Measurements from ENCODE around the gene CADM1.

The CADM1 gene

DNA sequence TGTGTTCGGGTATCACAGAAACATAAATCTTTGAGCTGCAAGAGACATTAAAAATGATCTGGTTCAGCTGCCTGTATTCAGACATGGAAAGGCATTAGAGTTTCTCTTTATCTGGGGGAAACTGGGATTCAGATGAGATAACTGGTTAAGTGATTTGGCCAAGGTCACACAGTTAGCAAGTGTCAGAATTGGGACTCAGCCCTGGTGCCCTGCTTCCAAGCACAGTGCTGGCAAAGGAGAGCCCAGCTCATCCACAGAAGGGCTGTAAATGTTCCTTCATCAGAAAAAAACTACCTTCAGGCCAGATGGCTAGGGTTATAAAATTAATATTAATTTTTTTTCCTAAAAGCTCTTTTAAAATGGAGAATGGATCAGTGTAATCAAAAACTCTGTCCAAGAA is 20.4 kb upstream of the CADM1 start:
- Mint-ChIP-seq H3K36me3 (no peaks in the 10 kb centered on the region), H3K9me3 (no peaks in the 10 kb centered on the region), H3K27ac (no peak overlapping the region), H3K4me1 (no peaks in the 10 kb centered on the region), H3K4me3 (no peak overlapping the region)
- ATAC-seq: no peak
- DNase-seq (ENCODE audit: low spot score in 2 of 2): no peak

DNA sequence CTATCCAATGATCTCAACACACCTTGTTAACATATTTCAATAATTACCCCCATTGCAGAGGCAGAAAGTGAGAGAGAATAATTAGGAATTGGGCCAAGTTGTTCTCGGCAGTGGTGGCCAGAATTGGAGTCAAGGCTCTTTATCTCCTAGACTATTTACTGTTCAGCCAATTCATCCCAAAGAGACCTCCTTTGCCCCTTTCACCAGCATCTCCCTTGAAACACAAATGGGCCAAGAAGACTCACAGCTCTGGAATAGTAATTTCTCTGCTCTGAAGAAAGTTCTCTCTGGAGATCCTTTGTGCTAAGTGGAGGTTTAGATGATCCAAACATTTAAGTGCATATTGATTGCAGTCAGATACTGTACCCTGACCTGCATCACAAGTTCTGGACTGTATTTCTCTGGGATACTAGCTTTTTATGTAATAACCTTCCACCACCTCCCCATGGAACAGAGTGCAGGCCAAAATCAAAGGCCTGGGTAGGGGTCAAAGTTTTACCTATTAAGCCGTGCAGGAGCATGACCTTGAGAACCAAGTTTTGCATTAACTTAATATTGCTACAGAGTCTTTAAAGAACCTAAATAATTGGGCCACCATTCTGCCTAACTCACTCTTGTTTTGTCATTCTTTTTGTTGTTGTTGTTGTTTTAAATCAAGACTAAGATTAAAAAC is 19.6 kb upstream of the CADM1 start:
- no peak for DNase-seq (ENCODE audit: low spot score in 2 of 2)
- Mint-ChIP-seq H3K27ac (no peak overlapping the region), H3K36me3 (no peaks in the 10 kb centered on the region), H3K4me3 (no peak overlapping the region), H3K4me1 (no peaks in the 10 kb centered on the region), H3K9me3 (no peaks in the 10 kb centered on the region)
- ATAC-seq: no peak

DNA sequence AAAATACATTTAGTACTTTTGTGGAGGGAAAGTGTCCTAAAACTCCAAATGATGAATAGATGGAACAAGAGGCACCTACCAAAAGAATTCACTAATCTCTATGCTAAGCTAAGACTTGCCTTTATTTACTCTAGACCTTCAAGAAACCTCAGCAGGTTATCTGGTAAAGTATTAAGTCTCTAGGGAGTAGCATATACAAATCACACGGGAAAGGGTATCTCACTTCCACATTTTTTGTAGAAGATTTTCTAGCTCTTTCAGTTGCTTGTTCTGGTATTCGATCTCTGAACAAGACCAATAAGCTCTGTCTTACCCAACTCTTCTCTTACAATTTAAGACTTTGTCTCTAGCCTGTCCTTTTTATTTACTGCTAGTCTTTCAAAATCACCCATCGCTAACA is 18.1 kb upstream of the CADM1 start:
- DNase-seq (ENCODE audit: low spot score in 2 of 2) (no peak), ATAC-seq (no peak)
- H3K4me3 Mint-ChIP-seq: no peak overlapping the region
- H3K36me3 Mint-ChIP-seq: no peaks in the 10 kb centered on the region
- H3K9me3 Mint-ChIP-seq: no peaks in the 10 kb centered on the region
- no peaks in the 10 kb centered on the region for H3K4me1 Mint-ChIP-seq
- H3K27ac Mint-ChIP-seq: no peak overlapping the region

DNA sequence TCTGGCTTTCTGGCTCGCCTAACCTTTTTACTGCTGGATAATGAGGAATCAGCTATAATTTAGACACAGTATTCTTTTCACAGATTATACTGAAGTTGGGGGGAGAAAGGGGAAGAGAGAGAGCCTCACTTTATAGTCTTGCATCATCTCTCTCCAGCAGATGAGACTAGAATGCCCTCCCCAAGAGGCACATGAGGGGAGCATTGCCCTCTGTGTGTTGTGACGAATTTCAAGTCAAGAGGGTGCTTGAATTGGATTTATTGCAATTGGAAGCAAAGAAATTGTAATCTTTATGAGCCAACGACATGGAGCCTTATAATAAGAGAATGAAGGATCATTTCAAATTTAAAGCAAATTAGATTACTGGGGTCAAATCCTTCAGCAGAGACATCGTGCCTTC is 17.6 kb upstream of the CADM1 start:
- DNase-seq (ENCODE audit: low spot score in 2 of 2): no peak
- H3K27ac Mint-ChIP-seq: no peak overlapping the region

DNA sequence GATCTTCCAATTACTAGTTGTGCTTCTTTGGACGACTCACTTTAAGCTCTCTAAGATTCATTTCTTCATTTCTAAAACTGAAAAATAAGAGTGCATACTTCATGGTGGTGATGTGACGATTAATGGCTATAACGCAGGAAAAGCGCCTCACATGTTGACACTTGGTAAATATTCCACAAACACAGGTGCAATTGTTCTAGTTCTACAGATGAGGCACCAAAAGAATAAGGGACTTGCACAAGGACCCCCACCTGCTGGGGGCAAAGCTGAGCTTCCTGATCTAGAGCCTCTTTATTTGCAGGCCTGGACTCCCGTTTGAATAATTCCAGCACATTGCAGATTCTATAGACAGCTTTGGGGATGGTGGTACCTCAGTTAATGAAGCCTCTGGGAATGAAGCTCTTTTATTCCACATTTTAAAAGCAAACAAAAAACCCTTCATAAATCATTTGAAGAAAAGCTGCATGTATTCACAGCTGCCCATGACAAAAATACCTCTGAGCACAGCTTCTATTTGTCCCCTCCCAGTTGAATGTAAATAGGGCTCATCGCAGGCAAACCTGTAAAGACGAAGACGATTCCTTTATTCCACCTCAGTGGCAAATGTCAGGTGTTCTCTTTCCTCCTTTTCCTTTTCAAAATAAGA is 14.9 kb upstream of the CADM1 start:
- H3K36me3 Mint-ChIP-seq: no peaks in the 10 kb centered on the region
- H3K4me1 Mint-ChIP-seq: no peaks in the 10 kb centered on the region
- ATAC-seq (no peak), DNase-seq (ENCODE audit: low spot score in 2 of 2) (no peak)
- H3K9me3 Mint-ChIP-seq: no peaks in the 10 kb centered on the region
- H3K4me3 Mint-ChIP-seq: no peak overlapping the region
- H3K27ac Mint-ChIP-seq: no peak overlapping the region

More for the DNA sequence above, 17.6 kb upstream of the CADM1 start:
- ATAC-seq: no peak
- Mint-ChIP-seq H3K36me3 (no peaks in the 10 kb centered on the region), H3K4me1 (no peaks in the 10 kb centered on the region), H3K4me3 (no peak overlapping the region), H3K9me3 (no peaks in the 10 kb centered on the region)

DNA sequence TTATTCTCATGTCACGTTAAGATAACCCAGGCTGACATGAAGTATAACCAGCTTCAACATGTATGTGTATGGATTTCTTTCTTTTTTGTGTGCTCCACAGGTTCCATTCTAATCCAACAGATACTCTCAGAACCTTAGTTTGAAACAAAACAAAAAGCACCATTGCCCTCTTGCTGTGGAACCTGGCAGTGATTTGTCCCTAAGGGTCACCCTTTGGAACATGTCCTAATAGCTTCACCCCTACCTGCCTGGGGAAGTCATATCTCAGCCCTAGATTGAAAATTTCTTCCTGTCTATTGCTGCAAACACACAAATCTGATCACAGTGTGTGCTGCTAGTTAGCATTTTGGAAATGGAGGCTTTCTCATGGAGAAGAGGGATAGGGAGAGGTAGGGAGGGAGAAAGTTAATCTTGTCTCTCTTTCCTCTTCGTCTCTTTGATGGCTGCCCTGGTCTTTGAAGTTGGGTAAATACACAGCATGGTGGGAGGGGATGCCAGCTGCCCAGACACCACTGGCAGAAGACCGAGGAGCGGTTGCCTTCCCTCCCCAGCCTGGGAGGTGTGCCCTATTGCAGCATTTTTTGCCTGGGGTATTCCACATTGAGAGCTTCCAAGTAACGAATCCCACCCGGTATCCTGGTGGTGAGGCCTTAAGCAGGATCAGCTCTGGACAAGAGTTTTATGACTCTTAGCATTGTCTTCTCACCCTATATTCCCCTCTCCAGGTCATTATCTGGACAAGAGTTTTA is 11.6 kb upstream of the CADM1 start:
- H3K4me3 Mint-ChIP-seq: no peak overlapping the region
- no peaks in the 10 kb centered on the region for H3K4me1 Mint-ChIP-seq
- H3K27ac Mint-ChIP-seq: no peak overlapping the region
- ATAC-seq: no peak
- DNase-seq (ENCODE audit: low spot score in 2 of 2): no peak
- no peaks in the 10 kb centered on the region for H3K9me3 Mint-ChIP-seq
- H3K36me3 Mint-ChIP-seq: no peaks in the 10 kb centered on the region

DNA sequence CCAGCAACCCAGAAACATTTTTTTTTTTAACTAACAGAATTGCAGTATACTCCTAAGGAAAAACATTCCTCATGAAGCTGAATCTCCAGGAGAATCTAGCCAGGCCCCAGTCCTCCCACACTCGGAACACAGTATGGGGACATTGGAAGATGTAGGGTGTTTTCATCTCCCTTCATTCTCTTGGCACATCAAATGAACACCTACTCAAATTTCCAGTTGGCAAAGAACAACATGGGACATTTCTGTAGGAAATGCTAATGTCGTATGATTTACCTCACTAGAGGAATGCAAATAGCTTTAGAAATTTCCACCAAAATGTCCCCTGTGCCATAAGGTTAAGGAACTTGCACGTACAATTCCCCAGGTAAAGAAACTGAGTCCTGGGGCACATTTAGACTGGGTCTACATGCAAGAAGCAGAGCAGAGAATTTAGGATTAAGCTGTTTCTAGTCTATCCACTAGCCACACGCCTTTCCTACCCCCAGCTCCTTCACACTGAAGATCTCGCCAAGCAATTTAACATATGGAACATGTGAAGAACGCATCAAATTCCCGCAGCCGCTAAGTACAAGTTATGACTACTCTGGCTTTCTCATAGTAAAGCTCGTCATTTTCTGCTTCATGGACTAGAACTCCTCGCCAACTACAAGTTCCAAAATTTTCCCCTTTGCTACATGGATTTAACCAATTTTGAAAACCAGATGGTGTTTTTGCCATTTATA is 2.9 kb upstream of the CADM1 start:
- Mint-ChIP-seq H3K9me3 (no peaks in the 10 kb centered on the region), H3K36me3 (no peaks in the 10 kb centered on the region), H3K27ac (no peak overlapping the region), H3K4me1 (peaks cover 11% of the 10 kb centered on the region), H3K4me3 (no peak overlapping the region)
- ATAC-seq (no peak), DNase-seq (ENCODE audit: low spot score in 2 of 2) (no peak)

DNA sequence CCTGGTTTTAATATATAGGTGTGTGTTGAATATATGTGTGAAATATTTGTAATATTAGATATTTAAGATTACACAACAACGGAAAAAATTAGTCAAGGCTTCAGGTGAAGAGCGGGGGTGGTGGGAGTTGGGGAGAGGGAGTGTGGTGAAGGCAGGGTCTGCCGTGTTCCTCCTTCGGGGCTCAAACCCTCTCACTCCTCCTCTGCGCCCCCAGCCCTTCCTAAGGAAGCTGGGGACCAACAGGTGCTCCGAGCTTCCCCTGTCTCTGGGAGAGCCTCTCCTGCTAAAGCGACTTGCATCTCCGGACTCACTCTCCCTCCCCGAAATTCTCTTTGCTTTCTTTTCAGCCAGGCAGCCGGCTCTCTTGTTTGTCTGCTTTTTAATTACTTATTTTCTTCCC is 960 bp upstream of the CADM1 start:
- no peak overlapping the region for H3K27ac Mint-ChIP-seq
- ATAC-seq (no peak), DNase-seq (ENCODE audit: low spot score in 2 of 2) (no peak)
- no peaks in the 10 kb centered on the region for H3K36me3 Mint-ChIP-seq
- H3K4me1 Mint-ChIP-seq: peaks cover 11% of the 10 kb centered on the region
- no peak overlapping the region for H3K4me3 Mint-ChIP-seq
- H3K9me3 Mint-ChIP-seq: no peaks in the 10 kb centered on the region

DNA sequence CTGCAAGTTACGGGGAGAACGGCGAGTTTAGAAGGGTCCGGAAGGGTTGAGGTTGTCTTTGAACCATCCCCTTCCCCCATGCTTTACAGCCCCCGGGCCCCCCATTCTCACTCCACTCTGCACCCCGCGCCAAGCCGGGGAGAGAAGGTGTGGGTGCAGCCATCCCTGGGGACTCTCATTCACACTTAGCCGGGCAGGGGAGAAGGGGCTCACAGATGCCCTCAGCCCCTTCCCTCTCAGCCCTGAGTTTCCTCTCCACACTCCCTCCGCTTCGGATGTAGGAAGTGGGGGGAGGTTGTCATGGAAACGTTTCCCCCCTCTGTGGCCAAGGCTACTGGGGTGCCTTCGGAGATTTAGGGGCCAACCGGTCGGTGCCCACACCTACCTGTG is 334 bp downstream of the CADM1 start:
- ATAC-seq (peak; percentile 1), DNase-seq (ENCODE audit: low spot score in 2 of 2) (peak in 1 of 2 donors; percentile 50)
- H3K27ac Mint-ChIP-seq: no peak overlapping the region
- peaks cover 11% of the 10 kb centered on the region for H3K4me1 Mint-ChIP-seq
- H3K4me3 Mint-ChIP-seq: no peak overlapping the region
- H3K9me3 Mint-ChIP-seq: no peaks in the 10 kb centered on the region
- H3K36me3 Mint-ChIP-seq: no peaks in the 10 kb centered on the region

DNA sequence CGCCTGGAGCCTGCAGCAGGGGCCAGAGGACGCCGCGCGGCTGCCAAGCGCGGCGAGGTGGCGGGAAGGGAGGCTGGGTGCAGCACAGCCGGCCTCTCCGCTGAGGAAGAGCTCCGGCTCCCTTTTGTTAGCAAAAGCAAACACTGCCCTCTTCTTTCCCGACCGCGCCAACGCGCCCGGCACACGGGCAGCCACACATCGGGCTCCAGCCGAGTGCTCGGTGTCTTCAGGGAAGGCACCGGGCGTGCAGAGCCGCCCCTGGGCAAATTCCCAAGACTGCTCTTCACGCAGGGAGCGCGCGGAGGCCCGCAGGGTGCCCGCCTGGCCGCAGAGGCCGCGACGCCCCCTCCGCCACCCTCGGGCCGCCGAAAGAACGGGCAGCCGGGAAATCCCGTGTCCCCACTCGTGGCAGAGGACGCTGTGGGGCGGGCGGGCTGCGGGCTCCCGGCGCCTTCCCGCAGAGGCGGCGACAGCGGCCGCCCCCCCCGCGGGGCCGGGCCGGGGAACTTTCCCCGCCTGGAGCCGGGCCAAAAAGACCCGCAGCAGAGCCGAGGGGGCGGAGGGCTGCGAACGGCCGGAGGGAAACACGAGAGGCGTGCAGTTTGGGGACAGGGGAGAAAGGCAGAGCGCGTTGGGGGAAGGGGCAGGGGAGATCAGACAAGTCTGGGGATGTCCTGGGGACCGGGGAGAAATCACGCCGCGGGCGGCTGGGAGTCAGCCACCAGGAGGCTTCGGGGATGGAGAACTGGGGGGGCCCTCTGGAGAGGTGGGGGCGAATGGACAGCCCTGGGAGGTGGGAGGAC is 931 bp downstream of the CADM1 start:
- peaks cover 11% of the 10 kb centered on the region for H3K4me1 Mint-ChIP-seq
- H3K4me3 Mint-ChIP-seq: no peak overlapping the region
- no peak overlapping the region for H3K27ac Mint-ChIP-seq
- no peaks in the 10 kb centered on the region for H3K9me3 Mint-ChIP-seq
- no peaks in the 10 kb centered on the region for H3K36me3 Mint-ChIP-seq
- DNase-seq (ENCODE audit: low spot score in 2 of 2): peak; percentile 10 to 56
- peak; percentile 31 for ATAC-seq

DNA sequence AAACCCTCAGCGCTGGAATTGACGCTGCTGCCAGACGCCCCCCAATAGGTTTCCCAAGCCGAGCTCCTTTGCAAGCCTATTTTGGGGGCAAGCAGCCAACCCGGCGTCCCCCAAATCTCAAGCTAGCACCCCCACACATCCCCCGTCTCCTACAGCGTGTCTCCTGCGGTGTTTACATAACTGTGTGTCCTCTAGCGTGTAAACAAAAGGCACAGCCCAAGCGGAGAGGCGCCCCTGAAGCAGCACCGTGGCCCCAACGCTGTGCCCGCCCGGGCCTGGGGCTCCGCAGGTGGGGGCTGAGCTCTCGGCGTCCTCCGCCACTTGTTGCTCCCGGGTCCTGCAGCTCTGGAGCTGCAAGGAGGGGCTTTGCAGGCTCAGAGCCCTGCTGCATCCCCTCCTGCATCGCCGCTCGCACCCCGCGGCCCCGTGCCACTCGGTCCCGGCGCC is 1.6 kb downstream of the CADM1 start:
- no peaks in the 10 kb centered on the region for H3K9me3 Mint-ChIP-seq
- DNase-seq (ENCODE audit: low spot score in 2 of 2): peak in 1 of 2 donors; percentile 53
- ATAC-seq: no peak
- peaks cover 11% of the 10 kb centered on the region for H3K4me1 Mint-ChIP-seq
- H3K27ac Mint-ChIP-seq: no peak overlapping the region
- no peaks in the 10 kb centered on the region for H3K36me3 Mint-ChIP-seq
- no peak overlapping the region for H3K4me3 Mint-ChIP-seq

DNA sequence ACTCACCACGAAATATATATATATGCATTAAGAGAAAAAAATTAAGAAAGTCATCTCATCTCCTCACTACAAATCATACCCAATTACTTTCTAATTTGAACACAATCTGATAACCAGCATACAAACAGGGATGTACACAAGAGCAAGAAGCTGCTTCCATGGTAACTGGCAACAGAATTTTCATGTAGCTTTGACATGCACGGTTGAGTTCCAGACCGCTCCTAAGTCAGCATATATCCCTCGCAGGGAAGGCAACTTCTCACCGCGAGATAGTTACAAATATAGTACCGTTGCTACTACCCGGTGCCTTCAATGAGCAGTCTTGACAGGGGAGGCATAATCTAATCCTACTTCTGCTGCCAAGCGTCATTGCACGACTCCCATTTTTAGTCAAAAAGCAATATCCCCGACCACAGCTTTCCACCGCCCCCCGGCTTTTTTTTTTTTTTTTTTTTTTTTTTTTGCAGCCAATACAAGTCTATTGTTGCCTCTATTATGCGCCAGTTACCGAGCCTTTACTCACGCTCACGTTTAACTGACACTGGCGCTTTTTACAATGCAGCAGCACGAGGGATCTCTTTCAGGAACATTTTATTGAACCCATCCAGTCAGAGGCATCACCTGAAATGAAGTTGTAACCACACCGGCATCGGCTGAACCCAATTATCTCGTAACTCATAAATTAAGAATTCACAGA is 2.2 kb downstream of the CADM1 start:
- peak; percentile 54 for ATAC-seq
- H3K36me3 Mint-ChIP-seq: no peaks in the 10 kb centered on the region
- H3K4me1 Mint-ChIP-seq: peaks cover 11% of the 10 kb centered on the region
- DNase-seq (ENCODE audit: low spot score in 2 of 2): no peak
- H3K4me3 Mint-ChIP-seq: no peak overlapping the region
- H3K9me3 Mint-ChIP-seq: no peaks in the 10 kb centered on the region
- no peak overlapping the region for H3K27ac Mint-ChIP-seq

DNA sequence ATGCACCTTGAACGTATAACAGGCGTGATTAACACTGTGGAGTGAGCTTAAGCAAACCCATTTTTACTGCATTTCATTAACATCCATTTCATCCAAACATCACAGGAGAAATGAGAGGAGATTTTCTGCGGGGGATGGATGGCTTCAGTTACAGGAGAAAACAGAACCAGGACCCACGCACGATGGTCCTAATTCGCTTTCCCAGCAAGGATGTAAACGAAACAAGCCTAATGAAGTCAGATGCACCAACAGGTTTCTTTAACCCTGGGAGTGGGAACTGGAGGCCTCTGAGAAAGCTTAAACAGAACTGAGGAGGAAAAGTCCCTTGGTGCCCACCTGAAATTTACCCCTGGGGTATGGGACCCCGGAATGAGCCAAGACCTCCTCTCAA is 2.7 kb downstream of the CADM1 start:
- no peak for ATAC-seq
- Mint-ChIP-seq H3K27ac (no peak overlapping the region), H3K4me3 (no peak overlapping the region), H3K9me3 (no peaks in the 10 kb centered on the region), H3K4me1 (peaks cover 11% of the 10 kb centered on the region), H3K36me3 (no peaks in the 10 kb centered on the region)
- no peak for DNase-seq (ENCODE audit: low spot score in 2 of 2)
